ENCODE measurements around the gene MMP2.

MMP2 gene

DNA sequence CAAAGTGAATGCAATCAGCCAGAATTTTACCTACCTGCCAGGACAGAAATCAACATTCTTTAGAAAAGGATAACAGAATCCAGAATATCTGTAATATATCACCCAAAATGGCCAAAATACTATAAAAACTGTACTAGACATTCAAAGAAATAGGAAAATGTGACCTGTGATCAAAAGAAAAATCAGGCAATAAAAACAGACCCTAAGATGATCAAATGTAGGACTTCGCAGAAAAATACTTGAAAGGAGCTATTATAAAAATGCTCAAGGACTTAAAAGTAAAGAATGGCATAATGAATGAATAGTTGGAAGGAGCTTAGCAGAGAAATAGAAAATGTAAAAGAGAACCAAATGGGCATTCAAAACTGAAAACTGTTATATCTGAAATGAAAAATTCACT is 33.9 kb downstream of the MMP2 start:
- Histone ChIP-seq H3K9me2 (replicated peaks; ENCODE audit: insufficient read depth, low read length) (no peaks in the 10 kb centered on the region), H3K79me2 (ENCODE audit: insufficient read depth, low read length) (no peaks in the 10 kb centered on the region), H3K36me3 (ENCODE audit: low read length) (no peaks in the 10 kb centered on the region), H3K4me3 (ENCODE audit: insufficient read depth, low read length, poor library complexity, severe bottlenecking) (no peak overlapping the region), H3K9ac (ENCODE audit: low read length) (no peak overlapping the region), H3F3A (ENCODE audit: insufficient read depth) (no peaks in the 10 kb centered on the region), H3K4me2 (ENCODE audit: low read depth, low read length, poor library complexity, severe bottlenecking) (no peak overlapping the region), H3K27me3 (ENCODE audit: low read length) (no peaks in the 10 kb centered on the region), H3K9me3 (ENCODE audit: insufficient read depth, low read length) (no peaks in the 10 kb centered on the region), H3K27ac (ENCODE audit: low read depth, low read length) (no peak overlapping the region), H2AFZ (ENCODE audit: low read depth, low read length, severe bottlenecking) (no peak overlapping the region), H4K20me1 (ENCODE audit: low read depth, low read length) (no peaks in the 10 kb centered on the region)
- TF ChIP-seq EZH2phosphoT487 (conservative IDR thresholded peaks at IDR 0.05; ENCODE audit: low read length): no peak
- TF ChIP-seq, protein P1, sequence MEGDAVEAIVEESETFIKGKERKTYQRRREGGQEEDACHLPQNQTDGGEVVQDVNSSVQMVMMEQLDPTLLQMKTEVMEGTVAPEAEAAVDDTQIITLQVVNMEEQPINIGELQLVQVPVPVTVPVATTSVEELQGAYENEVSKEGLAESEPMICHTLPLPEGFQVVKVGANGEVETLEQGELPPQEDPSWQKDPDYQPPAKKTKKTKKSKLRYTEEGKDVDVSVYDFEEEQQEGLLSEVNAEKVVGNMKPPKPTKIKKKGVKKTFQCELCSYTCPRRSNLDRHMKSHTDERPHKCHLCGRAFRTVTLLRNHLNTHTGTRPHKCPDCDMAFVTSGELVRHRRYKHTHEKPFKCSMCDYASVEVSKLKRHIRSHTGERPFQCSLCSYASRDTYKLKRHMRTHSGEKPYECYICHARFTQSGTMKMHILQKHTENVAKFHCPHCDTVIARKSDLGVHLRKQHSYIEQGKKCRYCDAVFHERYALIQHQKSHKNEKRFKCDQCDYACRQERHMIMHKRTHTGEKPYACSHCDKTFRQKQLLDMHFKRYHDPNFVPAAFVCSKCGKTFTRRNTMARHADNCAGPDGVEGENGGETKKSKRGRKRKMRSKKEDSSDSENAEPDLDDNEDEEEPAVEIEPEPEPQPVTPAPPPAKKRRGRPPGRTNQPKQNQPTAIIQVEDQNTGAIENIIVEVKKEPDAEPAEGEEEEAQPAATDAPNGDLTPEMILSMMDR (IDR thresholded peaks at IDR 0.05; ENCODE audit: insufficient read depth, low read length, poor library complexity, severe bottlenecking): no peak

DNA sequence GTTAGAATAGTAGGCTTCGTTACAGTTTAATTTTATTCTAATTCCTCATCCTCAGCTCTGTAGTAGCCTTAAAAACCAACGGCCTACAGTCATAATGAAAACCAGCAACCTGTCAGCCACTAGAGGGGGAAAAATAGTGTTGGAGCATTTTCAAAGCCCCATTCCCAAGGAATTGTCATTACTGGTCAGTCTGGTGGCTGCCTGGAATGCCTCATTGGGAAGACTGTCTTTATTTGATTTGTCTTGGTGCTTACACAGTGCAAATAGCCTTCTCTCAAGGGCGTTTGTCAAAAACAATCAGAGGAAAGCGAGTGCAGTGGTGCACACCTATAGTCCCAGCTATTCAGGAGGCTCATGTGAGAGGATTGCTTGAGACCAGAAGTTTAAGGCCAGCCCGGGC is 34.6 kb downstream of the MMP2 start:
- no peaks in the 10 kb centered on the region for H3K79me2 ChIP-seq (ENCODE audit: insufficient read depth, low read length)
- H3F3A ChIP-seq (ENCODE audit: insufficient read depth): no peaks in the 10 kb centered on the region
- H3K9ac ChIP-seq (ENCODE audit: low read length): no peak overlapping the region
- no peaks in the 10 kb centered on the region for H3K9me3 ChIP-seq (ENCODE audit: insufficient read depth, low read length)
- no peaks in the 10 kb centered on the region for H3K27me3 ChIP-seq (ENCODE audit: low read length)
- H3K9me2 ChIP-seq (replicated peaks; ENCODE audit: insufficient read depth, low read length): no peaks in the 10 kb centered on the region
- H3K4me3 ChIP-seq (ENCODE audit: insufficient read depth, low read length, poor library complexity, severe bottlenecking): no peak overlapping the region
- no peak overlapping the region for H3K4me2 ChIP-seq (ENCODE audit: low read depth, low read length, poor library complexity, severe bottlenecking)
- H3K36me3 ChIP-seq (ENCODE audit: low read length): no peaks in the 10 kb centered on the region
- no peaks in the 10 kb centered on the region for H4K20me1 ChIP-seq (ENCODE audit: low read depth, low read length)
- H3K27ac ChIP-seq (ENCODE audit: low read depth, low read length): no peak overlapping the region
- no peak for TF ChIP-seq EZH2phosphoT487 (conservative IDR thresholded peaks at IDR 0.05; ENCODE audit: low read length)
- TF ChIP-seq, protein P1 (IDR thresholded peaks at IDR 0.05; ENCODE audit: insufficient read depth, low read length, poor library complexity, severe bottlenecking): no peak
- no peak overlapping the region for H2AFZ ChIP-seq (ENCODE audit: low read depth, low read length, severe bottlenecking)

DNA sequence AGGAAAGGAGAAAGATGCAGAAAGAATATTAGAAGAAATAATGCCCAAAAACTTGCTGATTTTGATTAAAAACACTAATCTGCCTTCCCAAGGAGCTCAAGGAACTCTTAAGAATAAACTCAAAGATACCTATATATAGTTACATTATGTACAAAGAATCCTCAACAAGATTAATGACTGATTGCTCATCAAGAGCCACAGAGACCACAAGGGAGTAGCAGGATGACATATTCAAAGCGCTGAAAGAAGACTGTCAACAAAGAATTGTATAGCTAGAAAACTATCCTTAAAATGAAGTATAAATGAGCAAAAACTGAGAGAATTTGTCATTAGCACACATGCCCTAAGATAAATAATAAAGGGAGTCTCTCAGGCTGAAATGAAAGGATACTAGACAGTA is 36.1 kb downstream of the MMP2 start:
- H3K9me2 ChIP-seq (replicated peaks; ENCODE audit: insufficient read depth, low read length): no peaks in the 10 kb centered on the region
- H3K27ac ChIP-seq (ENCODE audit: low read depth, low read length): no peak overlapping the region
- H3K79me2 ChIP-seq (ENCODE audit: insufficient read depth, low read length): no peaks in the 10 kb centered on the region
- TF ChIP-seq EZH2phosphoT487 (conservative IDR thresholded peaks at IDR 0.05; ENCODE audit: low read length): no peak
- TF ChIP-seq, protein P1 (IDR thresholded peaks at IDR 0.05; ENCODE audit: insufficient read depth, low read length, poor library complexity, severe bottlenecking): no peak
- no peaks in the 10 kb centered on the region for H3F3A ChIP-seq (ENCODE audit: insufficient read depth)
- H3K4me2 ChIP-seq (ENCODE audit: low read depth, low read length, poor library complexity, severe bottlenecking): no peak overlapping the region
- H3K9me3 ChIP-seq (ENCODE audit: insufficient read depth, low read length): no peaks in the 10 kb centered on the region
- no peaks in the 10 kb centered on the region for H4K20me1 ChIP-seq (ENCODE audit: low read depth, low read length)
- no peak overlapping the region for H3K9ac ChIP-seq (ENCODE audit: low read length)
- H2AFZ ChIP-seq (ENCODE audit: low read depth, low read length, severe bottlenecking): no peak overlapping the region
- H3K27me3 ChIP-seq (ENCODE audit: low read length): no peaks in the 10 kb centered on the region
- no peak overlapping the region for H3K4me3 ChIP-seq (ENCODE audit: insufficient read depth, low read length, poor library complexity, severe bottlenecking)
- no peaks in the 10 kb centered on the region for H3K36me3 ChIP-seq (ENCODE audit: low read length)
